Uterus (tissue), 4 donors: Measurements from ENCODE around the gene MAP3K10. TPM values are rescaled to one million over a fixed set of nuclear protein-coding genes. Genes with fewer than 3 reads are reported as not detected.

ENCODE experiments used
- DNase-seq, 2 donors: peaks; one replicate each; pipeline ENCODE4 v3.0.0-alpha.2; 2019 to 2020
- H3K27ac ChIP-seq, 2 donors: fragments of 200-600 bp; sonication (generic); 1 replicate in 1 of 2; 2 replicates in 1 of 2; pipeline ENCODE4 v1.5.1; 2016 to 2018
- H3K27me3 ChIP-seq, 2 donors: fragments of 200-600 bp; sonication (generic); one replicate each; pipeline ENCODE4 v1.5.1; 2018 to 2019; ENCODE audit warnings: control low read depth in 1 of 2
- H3K36me3 ChIP-seq, 2 donors: fragments of 200-600 bp; sonication (generic); one replicate each; pipeline ENCODE4 v1.5.1; 2019; ENCODE audit warnings: control low read depth in 1 of 2
- H3K4me1 ChIP-seq, 2 donors: fragments of 200-600 bp; sonication (generic); one replicate each; pipeline ENCODE4 v1.5.1; 2018 to 2019; ENCODE audit warnings: control low read depth in 1 of 2
- H3K4me3 ChIP-seq, 2 donors: fragments of 200-600 bp; sonication (generic); 1 replicate in 1 of 2; 2 replicates in 1 of 2; pipeline ENCODE4 v1.5.1; 2018 to 2019; ENCODE audit warnings: mild to moderate bottlenecking in 1 of 2
- H3K9me3 ChIP-seq, 2 donors: fragments of 200-600 bp; sonication (generic); one replicate each; pipeline ENCODE4 v1.5.1; 2019; ENCODE audit warnings: control low read depth in 1 of 2
- POLR2A ChIP-seq, 2 donors: fragments of 450-650 bp; IDR thresholded peaks; one replicate each; pipeline ENCODE4 v1.6.1; 2016; ENCODE audit warnings: antibody characterized with exemption in 2 of 2, mild to moderate bottlenecking in 1 of 2, moderate library complexity in 1 of 2
- intact Hi-C: fragments of 100-400 bp; cut with DNase I; formaldehyde crosslinking; loops from one replicate; pipeline ENCODE4 v1.15.1; 2023; ENCODE audit warnings: low total_unique reads
- total RNA-seq, 4 donors: library from RNA; depleted of rRNA in 3 of 4; stranded (reverse); fragments of >200 nt in 3 of 4; gene quantifications; one replicate each; pipeline versions ENCODE4 v1.1.0 to v1.2.4, GENCODE V29; 2014 to 2023
- TF ChIP-seq, protein P1 (sequence below), 4 experiments: fragments of 200-600 bp in 2 of 4; fragments of 450-650 bp in 2 of 4; sonication (generic) in 2 of 4; IDR thresholded peaks; one replicate each; pipeline ENCODE4 v1.5.1; 2016 to 2019; ENCODE audit warnings: antibody characterized with exemption in 4 of 4, mild to moderate bottlenecking in 2 of 4, moderate library complexity in 1 of 4
- donor health status: DM: yes; HTN: yes; CAD: no.

Gene MAP3K10
- total RNA-seq, 4 donors from 2014 or later: 1.0 to 29.0 (median 3.1) TPM

DNA sequence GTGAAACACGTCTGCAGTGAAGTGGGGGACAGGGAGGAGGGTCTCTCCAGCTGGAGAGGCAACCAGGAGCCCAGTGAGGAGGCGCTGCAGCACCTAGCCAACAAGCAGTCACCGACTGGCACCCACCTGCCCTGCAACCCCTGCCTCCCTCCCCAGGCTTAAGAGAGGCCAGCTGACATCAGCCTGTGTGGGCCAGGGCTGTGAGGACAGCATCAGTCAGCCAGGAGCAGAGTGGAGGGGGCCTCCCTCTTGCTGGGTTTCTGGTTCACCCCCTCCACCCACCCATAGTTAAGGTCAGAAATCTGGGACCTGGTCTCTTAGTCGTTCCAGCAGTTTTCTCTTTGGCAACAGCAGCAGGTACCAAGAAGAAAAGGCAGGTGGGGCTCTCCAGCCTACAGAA, 60.8 kb downstream of the MAP3K10 start:
- Histone ChIP-seq H3K9me3 (no peaks in the 10 kb centered on the region), H3K27me3 (no peaks in the 10 kb centered on the region), H3K27ac (no peak overlapping the region), H3K4me1 (no peaks in the 10 kb centered on the region), H3K36me3 (no peaks in the 10 kb centered on the region), H3K4me3 (no peak overlapping the region)
- intact Hi-C loops: no loop called here
- DNase-seq: no peak
- TF ChIP-seq, protein P1, sequence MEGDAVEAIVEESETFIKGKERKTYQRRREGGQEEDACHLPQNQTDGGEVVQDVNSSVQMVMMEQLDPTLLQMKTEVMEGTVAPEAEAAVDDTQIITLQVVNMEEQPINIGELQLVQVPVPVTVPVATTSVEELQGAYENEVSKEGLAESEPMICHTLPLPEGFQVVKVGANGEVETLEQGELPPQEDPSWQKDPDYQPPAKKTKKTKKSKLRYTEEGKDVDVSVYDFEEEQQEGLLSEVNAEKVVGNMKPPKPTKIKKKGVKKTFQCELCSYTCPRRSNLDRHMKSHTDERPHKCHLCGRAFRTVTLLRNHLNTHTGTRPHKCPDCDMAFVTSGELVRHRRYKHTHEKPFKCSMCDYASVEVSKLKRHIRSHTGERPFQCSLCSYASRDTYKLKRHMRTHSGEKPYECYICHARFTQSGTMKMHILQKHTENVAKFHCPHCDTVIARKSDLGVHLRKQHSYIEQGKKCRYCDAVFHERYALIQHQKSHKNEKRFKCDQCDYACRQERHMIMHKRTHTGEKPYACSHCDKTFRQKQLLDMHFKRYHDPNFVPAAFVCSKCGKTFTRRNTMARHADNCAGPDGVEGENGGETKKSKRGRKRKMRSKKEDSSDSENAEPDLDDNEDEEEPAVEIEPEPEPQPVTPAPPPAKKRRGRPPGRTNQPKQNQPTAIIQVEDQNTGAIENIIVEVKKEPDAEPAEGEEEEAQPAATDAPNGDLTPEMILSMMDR (IDR thresholded peaks at IDR 0.05): no peak
- no peak for TF ChIP-seq POLR2A (IDR thresholded peaks at IDR 0.05)

DNA sequence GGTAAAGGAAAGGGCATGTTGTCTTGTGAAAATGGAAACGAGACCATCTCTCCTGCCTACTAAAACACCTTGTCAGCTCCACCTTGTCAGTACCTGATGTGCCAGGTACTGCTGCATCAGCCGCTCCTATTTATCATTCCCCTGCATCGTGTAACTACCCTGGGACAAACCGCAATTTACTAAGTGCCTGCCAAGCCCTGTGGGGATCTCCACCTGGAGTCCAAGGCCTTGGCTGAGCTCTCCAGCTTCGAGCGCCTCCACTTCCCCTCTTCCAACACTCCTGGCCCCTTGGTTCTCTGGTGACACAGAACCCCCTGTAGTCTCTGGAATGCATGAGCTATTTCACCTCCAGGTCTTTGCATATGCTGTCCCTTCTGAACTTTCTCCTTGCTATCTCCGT, 61.2 kb downstream of the MAP3K10 start:
- TF ChIP-seq, protein P1 (IDR thresholded peaks at IDR 0.05): no peak
- no peak for TF ChIP-seq POLR2A (IDR thresholded peaks at IDR 0.05)
- no peak for DNase-seq
- intact Hi-C loops: no loop called here
- no peak overlapping the region for H3K4me3 ChIP-seq
- H3K27me3 ChIP-seq: no peaks in the 10 kb centered on the region
- no peak overlapping the region for H3K27ac ChIP-seq
- no peaks in the 10 kb centered on the region for H3K36me3 ChIP-seq
- no peaks in the 10 kb centered on the region for H3K4me1 ChIP-seq
- H3K9me3 ChIP-seq: no peaks in the 10 kb centered on the region

DNA sequence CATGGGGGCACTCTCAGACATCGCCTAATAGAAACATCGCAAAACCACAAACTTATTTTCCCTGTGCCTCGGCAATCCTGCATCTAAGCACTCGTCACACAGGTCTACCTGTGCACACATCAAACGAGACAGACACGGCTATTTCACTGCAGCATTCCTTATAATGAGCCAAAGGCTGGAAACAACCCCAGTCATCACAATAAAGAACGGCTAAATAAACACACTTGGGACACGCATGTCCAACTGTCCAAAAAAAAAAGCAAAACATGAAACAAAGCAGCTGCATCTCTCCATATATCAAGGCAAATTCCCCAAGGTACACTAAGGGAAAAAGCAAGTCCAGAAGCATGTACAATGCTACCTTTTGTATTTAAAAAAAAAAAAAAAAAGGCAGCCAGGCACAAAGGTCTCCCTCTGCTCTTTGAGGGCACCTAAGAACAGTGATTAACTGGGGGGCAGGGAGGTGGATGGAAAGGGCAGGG, 62.4 kb downstream of the MAP3K10 start:
- TF ChIP-seq, protein P1 (IDR thresholded peaks at IDR 0.05): no peak
- no peak for TF ChIP-seq POLR2A (IDR thresholded peaks at IDR 0.05)
- no peak for DNase-seq
- no peak overlapping the region for H3K4me3 ChIP-seq
- no peaks in the 10 kb centered on the region for H3K4me1 ChIP-seq
- intact Hi-C loops: no loop called here
- no peaks in the 10 kb centered on the region for H3K36me3 ChIP-seq
- H3K9me3 ChIP-seq: no peaks in the 10 kb centered on the region
- no peak overlapping the region for H3K27ac ChIP-seq
- no peaks in the 10 kb centered on the region for H3K27me3 ChIP-seq

DNA sequence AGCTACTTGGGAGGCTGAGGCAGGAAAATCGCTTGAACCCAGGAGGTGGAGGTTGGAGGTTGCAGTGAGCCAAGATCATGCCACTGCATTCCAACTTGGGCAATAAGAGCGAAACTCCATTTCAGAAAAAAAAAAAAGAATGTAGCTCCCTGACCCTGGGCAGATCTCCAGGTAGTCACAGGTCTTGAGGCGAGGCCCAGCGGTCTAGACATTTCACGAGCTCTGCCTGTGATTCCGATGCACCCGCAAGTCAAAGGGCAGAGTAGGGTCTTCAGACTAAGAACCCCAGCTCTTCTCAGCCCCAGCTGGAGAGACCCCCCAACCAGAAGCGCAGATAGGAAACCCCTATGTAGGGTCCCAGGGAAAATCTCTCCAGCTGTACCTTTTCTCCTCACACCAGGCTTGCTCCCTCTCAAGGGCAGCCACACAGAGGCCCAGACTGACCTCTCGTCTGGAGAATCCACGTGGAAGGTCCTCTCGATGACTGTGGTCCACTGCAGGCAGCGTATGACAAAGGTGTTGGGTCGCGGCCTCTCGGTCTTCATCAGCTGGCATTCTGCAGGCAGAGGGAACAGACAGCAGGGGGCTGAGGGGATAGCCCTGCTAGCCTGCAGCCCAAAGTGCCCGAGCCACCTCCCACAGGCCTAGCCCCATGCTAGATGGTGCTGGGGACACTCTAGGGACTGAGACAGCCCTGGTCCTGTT, 63.6 kb downstream of the MAP3K10 start:
- no peak for TF ChIP-seq POLR2A (IDR thresholded peaks at IDR 0.05)
- TF ChIP-seq, protein P1 (IDR thresholded peaks at IDR 0.05): no peak
- H3K9me3 ChIP-seq: no peaks in the 10 kb centered on the region
- intact Hi-C loops: no loop called here
- H3K4me1 ChIP-seq: no peaks in the 10 kb centered on the region
- DNase-seq: no peak
- H3K27me3 ChIP-seq: no peaks in the 10 kb centered on the region
- H3K36me3 ChIP-seq: no peaks in the 10 kb centered on the region
- H3K27ac ChIP-seq: no peak overlapping the region
- no peak overlapping the region for H3K4me3 ChIP-seq

DNA sequence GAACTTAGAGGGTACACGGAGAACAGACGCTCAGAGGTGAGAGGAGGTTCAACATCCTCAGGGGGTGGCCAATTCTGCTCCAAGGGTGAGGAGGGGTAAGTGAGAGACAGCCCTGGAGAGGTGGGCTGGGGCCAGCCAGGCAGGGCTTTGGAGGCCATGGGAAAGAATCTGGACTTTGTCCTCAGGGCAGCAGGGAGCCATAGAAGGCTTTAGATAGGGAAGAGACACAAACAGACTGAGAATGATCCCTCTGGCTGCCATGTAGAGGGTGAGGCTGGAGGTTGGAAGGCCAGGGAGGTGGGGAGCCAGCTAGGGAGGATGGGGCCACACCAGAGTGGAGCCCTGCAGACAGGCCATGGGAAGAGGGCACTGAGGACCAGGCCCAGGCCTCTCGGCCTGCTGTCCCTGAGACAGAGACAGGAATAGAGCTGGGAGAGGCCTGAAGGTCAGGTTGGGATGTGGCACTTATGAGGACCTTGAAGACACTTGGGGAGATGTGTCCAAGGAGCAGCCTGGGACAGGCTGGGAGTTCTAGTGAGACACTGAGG, 64.5 kb downstream of the MAP3K10 start:
- Histone ChIP-seq H3K36me3 (no peaks in the 10 kb centered on the region), H3K4me1 (no peaks in the 10 kb centered on the region)

More for the DNA sequence above, 64.5 kb downstream of the MAP3K10 start:
- H3K27me3 ChIP-seq: no peaks in the 10 kb centered on the region
- no peak overlapping the region for H3K4me3 ChIP-seq
- DNase-seq: no peak
- intact Hi-C loops: no loop called here
- no peak overlapping the region for H3K27ac ChIP-seq
- TF ChIP-seq POLR2A (IDR thresholded peaks at IDR 0.05): no peak
- TF ChIP-seq, protein P1 (IDR thresholded peaks at IDR 0.05): no peak
- H3K9me3 ChIP-seq: no peaks in the 10 kb centered on the region
